Memory B cell (primary cell): ENCODE measurements around the gene ENTREP3.
"Not testable (repeated sequence)": the region's sequence is repeated elsewhere in the genome, so short reads cannot be mapped to it uniquely, and the experiment has no call there.

Experiments
- ATAC-seq: fragments of 150-1000 bp; cut with Tn5 transposase; 2 replicates; pipeline ENCODE4 v1.10.0; 2021; ENCODE audit warnings: low read depth, mild to moderate bottlenecking, moderate library complexity
- DNase-seq, 2 donors: peaks; one replicate each; pipeline ENCODE4 v3.0.0; 2022; ENCODE audit warnings: low spot score in 2 of 2
- H3K27ac Mint-ChIP-seq: one replicate; pipeline ENCODE4 v1.8.0; 2022; ENCODE audit warnings: mild to moderate bottlenecking, moderate library complexity, mixed read lengths
- H3K27me3 Mint-ChIP-seq: one replicate; pipeline ENCODE4 v1.8.0; 2022; ENCODE audit warnings: mixed read lengths
- H3K36me3 Mint-ChIP-seq: one replicate; pipeline ENCODE4 v1.8.0; 2022; ENCODE audit warnings: mild to moderate bottlenecking, mixed read lengths
- H3K4me1 Mint-ChIP-seq: one replicate; pipeline ENCODE4 v1.8.0; 2022; ENCODE audit warnings: mixed read lengths
- H3K4me3 Mint-ChIP-seq: one replicate; pipeline ENCODE4 v1.8.0; 2022; ENCODE audit warnings: mild to moderate bottlenecking, moderate library complexity, mixed read lengths
- H3K9me3 Mint-ChIP-seq: one replicate; pipeline ENCODE4 v1.8.0; 2022; ENCODE audit warnings: mixed read lengths

Gene ENTREP3, protein sequence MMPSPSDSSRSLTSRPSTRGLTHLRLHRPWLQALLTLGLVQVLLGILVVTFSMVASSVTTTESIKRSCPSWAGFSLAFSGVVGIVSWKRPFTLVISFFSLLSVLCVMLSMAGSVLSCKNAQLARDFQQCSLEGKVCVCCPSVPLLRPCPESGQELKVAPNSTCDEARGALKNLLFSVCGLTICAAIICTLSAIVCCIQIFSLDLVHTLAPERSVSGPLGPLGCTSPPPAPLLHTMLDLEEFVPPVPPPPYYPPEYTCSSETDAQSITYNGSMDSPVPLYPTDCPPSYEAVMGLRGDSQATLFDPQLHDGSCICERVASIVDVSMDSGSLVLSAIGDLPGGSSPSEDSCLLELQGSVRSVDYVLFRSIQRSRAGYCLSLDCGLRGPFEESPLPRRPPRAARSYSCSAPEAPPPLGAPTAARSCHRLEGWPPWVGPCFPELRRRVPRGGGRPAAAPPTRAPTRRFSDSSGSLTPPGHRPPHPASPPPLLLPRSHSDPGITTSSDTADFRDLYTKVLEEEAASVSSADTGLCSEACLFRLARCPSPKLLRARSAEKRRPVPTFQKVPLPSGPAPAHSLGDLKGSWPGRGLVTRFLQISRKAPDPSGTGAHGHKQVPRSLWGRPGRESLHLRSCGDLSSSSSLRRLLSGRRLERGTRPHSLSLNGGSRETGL

DNA sequence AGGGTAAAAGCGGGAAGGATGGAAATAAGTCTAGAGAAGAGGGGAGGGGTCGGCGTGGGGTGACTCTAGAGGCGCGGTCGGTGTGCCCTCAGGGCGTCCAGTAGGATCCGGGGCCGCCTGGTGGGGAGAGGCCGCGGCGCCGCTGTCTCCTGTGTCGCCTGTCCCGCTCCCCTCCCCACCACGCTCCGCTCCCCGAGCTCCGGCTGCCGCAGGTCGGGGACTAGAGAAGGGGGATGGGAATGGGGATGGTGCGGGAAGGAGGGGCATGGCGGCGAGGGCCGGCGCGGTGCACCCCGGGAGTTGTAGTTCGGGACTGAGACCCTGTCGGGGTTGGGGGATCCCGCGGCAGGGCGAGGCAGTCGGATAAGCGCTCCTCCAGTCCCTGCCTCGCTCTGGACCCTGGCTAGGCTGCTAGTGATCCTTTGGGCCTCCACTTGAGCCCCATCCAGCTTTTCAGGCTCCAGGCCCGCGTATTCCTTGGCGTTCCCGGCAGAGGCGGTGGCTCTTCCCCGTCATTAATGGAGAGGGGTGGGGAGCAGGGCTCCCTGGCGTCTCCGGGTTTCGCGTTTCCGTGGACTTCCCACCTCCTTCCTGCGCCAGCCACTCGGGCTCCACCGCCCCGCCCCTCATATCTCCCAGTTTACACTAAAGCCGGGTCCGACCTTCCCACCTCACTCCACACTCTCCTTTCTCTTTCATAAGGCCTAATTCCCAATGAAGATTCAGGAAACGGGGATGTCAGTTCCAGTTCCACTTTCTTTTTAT, at the start of gene ENTREP3:
Gene ENTREP3 (minus strand): TSS at position 241 of the 765 bp plus-strand sequence. CDS start 606 bp downstream, outside the sequence.
- peak; percentile 63 for ATAC-seq
- H3K4me1 Mint-ChIP-seq = peaks cover 35% of the 10 kb centered on the region
- no peaks in the 10 kb centered on the region for H3K9me3 Mint-ChIP-seq
- no peaks in the 10 kb centered on the region for H3K27me3 Mint-ChIP-seq
- peak; percentile 54 to 62 for DNase-seq
- peak within 1 kb of the TSS; percentile 90 for H3K4me3 Mint-ChIP-seq
- H3K36me3 Mint-ChIP-seq = peaks cover 14% of the 10 kb centered on the region
- peak within 1 kb of the TSS; percentile 81 for H3K27ac Mint-ChIP-seq

DNA sequence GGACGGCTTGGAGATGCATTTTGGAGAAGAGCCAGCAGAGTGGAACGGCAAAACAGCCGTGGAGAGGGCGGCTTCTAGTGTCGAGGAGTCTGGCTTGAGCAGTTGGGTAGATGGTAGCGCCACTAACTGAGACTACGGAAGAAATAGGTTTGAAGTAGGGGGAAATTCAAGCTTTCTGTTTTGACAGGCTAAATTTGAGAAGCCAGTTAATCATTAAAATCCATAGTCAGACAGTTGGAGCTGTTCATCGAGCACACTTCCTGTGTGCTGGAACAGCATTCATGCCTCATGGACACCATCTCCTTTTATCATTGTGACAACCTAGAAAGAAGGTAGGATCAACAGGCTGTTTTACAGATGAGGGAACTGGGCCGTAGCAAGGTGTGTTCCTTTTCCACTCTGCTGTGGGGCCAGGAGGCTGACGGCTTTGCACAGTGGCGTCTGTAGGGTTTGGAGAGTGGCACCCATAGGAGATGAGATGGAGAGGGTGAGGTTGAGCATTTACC, 49.3 kb upstream of the ENTREP3 start:
- H3K36me3 Mint-ChIP-seq = no peaks in the 10 kb centered on the region
- no peak overlapping the region for H3K4me3 Mint-ChIP-seq
- H3K27ac Mint-ChIP-seq = no peak overlapping the region
- H3K9me3 Mint-ChIP-seq = no peaks in the 10 kb centered on the region
- no peak for ATAC-seq
- H3K4me1 Mint-ChIP-seq = peaks cover 3% of the 10 kb centered on the region
- DNase-seq = no peak
- no peaks in the 10 kb centered on the region for H3K27me3 Mint-ChIP-seq

DNA sequence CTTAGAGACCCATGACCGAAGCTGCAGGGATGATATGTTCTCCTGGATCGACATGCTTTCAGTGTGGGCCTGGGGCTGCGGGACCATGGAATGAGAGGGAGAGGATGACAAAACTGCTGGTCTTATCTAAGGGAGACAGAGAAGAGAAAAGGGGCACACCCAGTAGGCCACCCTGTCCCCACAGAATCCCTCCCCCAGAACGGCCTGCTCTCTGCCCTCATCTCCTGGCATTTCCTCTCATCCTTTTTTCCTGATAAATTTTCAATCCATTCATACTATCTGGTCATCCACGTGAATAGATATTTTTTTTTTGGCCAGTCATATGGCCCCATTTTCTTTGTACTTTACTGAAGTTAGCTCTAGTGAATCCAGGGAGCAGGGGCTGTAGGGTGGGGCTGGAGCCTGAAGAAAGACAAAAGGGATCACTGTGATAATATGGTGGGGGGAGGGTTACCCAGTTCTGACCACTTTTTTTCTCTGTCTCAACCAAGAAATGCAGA, 46.1 kb upstream of the ENTREP3 start, which contains the start of gene PKLR:
Gene PKLR (minus strand): TSS at position 97 of the 500 bp plus-strand sequence. CDS start 43 bp downstream, at position 54.
- ATAC-seq (no peak), DNase-seq (no peak)
- H3K4me1 Mint-ChIP-seq = peaks cover 3% of the 10 kb centered on the region
- no peak within 1 kb of the TSS for H3K27ac Mint-ChIP-seq
- no peak within 1 kb of the TSS for H3K4me3 Mint-ChIP-seq
- no peaks in the 10 kb centered on the region for H3K9me3 Mint-ChIP-seq
- peaks cover 12% of the 10 kb centered on the region for H3K27me3 Mint-ChIP-seq
- H3K36me3 Mint-ChIP-seq = peaks cover 2% of the 10 kb centered on the region

DNA sequence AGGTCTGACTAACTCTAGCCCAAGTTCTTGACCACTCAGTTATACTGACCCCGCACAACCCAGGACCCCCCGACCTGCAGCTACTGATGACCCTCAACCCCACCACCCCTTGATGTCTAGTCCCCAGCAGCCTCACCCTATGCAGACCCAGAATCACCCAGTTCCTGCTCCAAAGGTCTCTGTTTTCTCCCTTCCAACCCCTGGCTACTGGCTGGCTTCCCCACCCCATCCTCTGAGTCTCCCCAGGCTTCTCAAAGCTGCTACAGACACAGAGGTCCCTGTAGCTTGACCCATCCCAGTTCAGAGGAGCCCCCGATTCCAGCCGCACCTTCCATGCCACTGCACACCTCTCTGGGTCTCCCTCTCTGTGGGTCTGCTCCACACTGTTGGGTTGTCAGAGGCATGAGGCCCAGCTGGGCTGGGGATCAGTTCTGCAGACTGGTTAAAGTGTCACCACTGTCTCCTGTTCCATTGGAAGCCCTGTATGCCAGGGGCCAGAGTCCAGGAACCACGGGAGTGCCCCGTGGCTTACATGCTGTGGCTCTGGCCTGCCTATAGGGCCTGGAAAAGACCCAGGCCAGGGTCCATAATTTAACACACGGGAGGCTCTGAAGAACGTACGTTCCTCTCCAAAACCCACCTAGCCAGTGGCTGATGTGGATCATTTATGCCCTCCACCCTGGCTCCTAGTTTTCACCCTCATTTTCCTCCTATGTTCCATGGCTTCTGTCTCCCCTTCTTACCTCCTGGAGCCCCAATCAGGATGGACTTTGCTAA, 45.5 kb upstream of the ENTREP3 start:
- Mint-ChIP-seq H3K27ac (no peak overlapping the region), H3K9me3 (no peaks in the 10 kb centered on the region), H3K36me3 (peaks cover 2% of the 10 kb centered on the region), H3K4me3 (no peak overlapping the region), H3K4me1 (peaks cover 3% of the 10 kb centered on the region), H3K27me3 (peaks cover 15% of the 10 kb centered on the region)
- ATAC-seq (no peak), DNase-seq (no peak)

DNA sequence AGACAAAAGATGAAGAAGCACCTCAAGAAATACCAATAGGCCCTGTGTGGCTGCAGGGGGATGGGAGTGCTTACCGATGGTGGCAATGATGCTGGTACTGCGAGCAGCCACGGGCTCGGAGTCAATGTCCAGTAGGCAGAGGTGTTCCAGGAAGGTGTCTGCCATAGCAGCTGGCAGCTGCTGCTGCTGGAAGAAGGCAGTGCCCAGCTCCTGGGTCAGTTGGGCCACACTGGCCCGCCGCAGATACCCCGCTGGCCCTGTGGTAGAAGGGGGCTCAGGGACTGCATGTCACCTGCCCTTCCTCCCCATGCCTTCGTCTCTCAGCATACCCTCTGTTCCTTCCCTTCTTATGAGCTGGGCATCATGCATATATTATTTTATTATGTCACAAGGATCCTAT, 44.7 kb upstream of the ENTREP3 start:
- Mint-ChIP-seq H3K4me1 (peaks cover 3% of the 10 kb centered on the region), H3K36me3 (peaks cover 2% of the 10 kb centered on the region), H3K9me3 (no peaks in the 10 kb centered on the region), H3K27me3 (peaks cover 18% of the 10 kb centered on the region), H3K4me3 (no peak overlapping the region), H3K27ac (no peak overlapping the region)
- no peak for DNase-seq
- no peak for ATAC-seq

DNA sequence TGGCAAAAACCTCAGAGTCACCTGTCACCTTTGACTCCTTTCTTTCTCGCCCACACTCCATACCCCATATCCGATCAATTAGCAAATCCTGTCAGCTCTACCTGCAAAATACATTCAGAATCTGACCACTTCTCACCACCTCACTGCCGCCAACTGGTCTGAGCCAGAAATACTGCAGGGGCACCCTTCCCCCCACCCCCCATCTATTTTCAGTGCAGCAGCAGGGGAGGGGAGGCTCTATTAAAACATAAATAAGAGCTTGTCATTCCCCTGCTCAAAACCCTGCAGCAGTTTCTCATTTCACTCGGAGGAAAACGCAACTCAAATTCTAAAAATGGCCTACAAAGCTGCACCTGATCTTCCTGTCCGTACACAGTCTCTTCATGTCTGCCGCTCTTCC, 42.1 kb upstream of the ENTREP3 start:
- no peak overlapping the region for H3K4me3 Mint-ChIP-seq
- no peak for ATAC-seq
- no peak overlapping the region for H3K27ac Mint-ChIP-seq
- H3K9me3 Mint-ChIP-seq = no peaks in the 10 kb centered on the region
- H3K36me3 Mint-ChIP-seq = peaks cover 2% of the 10 kb centered on the region
- H3K27me3 Mint-ChIP-seq = peaks cover 24% of the 10 kb centered on the region
- no peak for DNase-seq
- peaks cover 6% of the 10 kb centered on the region for H3K4me1 Mint-ChIP-seq

DNA sequence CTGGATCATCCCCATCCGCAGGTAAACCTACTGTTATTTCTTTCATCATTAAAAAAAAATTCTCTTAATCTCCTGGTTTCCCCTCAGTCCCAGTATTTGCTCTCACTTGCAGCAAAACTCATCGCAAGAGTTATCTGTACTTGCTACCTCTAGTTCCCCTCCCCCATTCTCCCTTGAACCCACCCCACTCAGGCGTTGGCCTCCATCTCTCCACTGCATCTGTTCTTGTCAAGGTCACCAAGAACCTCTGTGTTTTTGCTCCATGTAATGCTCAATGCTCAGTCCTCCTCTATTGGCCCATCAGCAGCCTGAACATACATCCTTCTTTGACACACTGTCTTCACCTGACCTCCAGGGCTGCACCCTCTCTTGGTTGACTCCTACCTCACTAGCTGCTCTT, 41.4 kb upstream of the ENTREP3 start:
- Mint-ChIP-seq H3K4me3 (no peak overlapping the region), H3K4me1 (peaks cover 6% of the 10 kb centered on the region), H3K36me3 (peaks cover 2% of the 10 kb centered on the region), H3K9me3 (no peaks in the 10 kb centered on the region), H3K27ac (no peak overlapping the region), H3K27me3 (peaks cover 24% of the 10 kb centered on the region)
- no peak for DNase-seq
- no peak for ATAC-seq

DNA sequence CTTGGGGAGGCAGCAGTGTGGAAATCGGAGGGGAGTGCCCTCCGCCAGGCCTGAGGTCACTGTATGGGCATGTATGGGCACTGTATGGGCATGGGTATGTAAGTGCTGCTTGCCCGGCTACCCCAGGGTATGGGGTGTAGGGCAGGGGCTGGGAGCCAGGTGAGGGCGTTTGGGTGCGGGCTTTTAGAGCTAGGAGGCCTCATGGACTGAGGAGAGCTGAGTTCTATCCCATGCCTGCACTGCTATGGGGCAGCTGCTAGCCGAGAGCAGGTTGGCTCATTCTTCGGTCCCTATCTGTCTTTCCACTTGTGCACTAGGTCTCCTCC, 40.6 kb upstream of the ENTREP3 start:
- Mint-ChIP-seq H3K27me3 (peaks cover 24% of the 10 kb centered on the region), H3K4me1 (peaks cover 6% of the 10 kb centered on the region), H3K27ac (no peak overlapping the region), H3K36me3 (peaks cover 2% of the 10 kb centered on the region), H3K4me3 (no peak overlapping the region), H3K9me3 (no peaks in the 10 kb centered on the region)
- no peak for ATAC-seq
- no peak for DNase-seq

DNA sequence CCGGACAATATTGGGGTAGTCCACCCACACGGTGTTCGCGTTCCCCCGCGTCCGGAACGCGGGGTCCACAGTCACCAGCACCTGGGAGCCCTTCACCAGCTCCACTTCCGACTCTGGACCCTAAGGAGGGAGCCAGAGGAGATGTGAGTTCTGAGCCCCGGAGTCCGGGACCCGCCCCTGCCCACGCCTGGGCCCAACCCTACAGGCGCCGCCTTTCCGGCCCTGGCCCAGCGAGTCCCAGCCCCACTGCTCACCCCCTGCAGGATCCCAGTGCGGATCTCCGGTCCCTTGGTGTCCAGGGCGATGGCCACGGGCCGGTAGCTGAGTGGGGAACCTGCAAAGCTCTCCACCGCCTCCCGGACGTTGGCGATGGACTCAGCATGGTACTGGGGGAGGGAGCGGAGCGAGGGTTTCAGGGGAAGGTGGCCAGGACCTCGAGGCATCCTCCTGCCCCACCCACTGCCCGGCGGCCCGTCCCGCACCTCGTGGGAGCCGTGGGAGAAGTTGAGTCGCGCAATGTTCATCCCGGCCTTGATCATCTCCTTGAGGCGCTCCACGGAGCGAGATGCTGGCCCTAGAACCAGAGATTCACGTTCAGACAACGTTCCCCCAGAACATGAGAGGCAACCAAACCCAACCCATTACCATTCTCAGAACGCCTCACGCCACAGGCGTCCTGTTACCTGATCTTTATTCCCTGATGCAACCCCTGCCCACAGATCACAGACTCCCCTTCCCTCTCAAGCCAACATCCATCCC, 40.1 kb upstream of the ENTREP3 start:
- peaks cover 26% of the 10 kb centered on the region for H3K27me3 Mint-ChIP-seq
- peaks cover 2% of the 10 kb centered on the region for H3K36me3 Mint-ChIP-seq
- H3K9me3 Mint-ChIP-seq = no peaks in the 10 kb centered on the region
- ATAC-seq = no peak
- no peak overlapping the region for H3K4me3 Mint-ChIP-seq
- H3K4me1 Mint-ChIP-seq = peaks cover 6% of the 10 kb centered on the region
- DNase-seq = no peak
- no peak overlapping the region for H3K27ac Mint-ChIP-seq

DNA sequence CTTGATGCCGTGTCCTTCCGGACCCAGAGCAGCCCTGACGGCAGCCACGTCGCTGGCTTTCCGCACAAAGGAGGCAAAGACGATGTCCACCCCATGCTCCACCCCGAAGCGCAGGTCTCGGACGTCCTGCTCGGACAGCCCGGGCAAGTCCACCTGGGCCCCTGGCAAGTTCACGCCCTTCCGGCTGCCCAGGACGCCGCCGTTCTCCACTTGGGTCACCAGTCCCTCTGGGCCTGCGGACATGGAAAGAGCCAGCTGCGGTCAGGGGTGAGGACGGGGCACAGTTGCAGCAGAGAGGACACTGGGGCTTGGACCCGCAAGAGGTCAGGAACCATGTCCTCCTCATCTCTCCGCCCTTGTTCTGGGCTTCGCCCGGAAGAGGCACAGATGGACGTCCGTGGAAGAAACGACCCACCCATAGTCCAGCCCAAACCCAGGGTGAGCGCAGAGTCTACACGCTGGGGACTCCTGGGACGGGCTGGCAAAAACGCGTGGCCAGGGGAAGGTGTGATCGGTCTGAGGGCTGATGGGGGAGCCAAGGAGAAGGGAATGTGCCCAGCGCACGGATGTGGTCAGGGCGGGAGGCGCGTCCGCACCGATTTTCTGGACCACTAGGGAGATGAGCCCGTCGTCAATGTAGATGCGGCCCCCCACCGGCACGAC, 39.4 kb upstream of the ENTREP3 start:
- DNase-seq (no peak), ATAC-seq (no peak)
- H3K27ac Mint-ChIP-seq = no peak overlapping the region
- no peak overlapping the region for H3K4me3 Mint-ChIP-seq
- H3K27me3 Mint-ChIP-seq = peaks cover 28% of the 10 kb centered on the region
- H3K4me1 Mint-ChIP-seq = peaks cover 6% of the 10 kb centered on the region
- H3K36me3 Mint-ChIP-seq = peaks cover 2% of the 10 kb centered on the region
- H3K9me3 Mint-ChIP-seq = no peaks in the 10 kb centered on the region

DNA sequence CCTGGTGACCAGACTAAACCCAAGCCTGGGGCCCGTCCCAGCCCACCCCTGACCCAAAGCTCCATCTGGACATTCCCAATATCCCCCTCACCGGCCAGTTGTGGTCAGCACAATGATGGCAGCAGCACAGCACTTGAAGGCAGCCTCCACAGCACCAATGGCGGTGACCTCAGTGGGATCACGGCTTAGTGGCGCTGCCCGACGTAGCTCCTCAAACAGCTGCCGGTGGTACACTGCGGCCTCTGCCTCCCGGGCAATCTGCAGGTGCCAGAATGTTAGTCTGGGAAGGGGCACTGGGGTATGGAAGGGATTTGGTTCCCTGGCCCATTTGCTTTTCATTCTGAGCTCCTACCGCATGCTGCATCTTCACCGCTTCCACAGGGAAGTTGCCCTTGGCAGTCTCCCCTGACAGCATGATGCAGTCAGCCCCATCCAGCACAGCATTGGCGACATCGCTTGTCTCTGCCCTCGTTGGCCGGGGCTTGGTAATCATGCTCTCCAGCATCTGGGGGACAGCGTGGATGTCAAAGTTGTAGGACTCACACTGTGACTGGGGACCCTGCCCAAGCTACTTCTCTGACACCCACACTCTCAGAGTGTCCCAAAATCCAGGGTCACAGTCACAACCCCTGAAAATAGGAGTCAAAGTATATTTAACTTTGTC, 37.9 kb upstream of the ENTREP3 start:
- peaks cover 26% of the 10 kb centered on the region for H3K27me3 Mint-ChIP-seq
- peaks cover 6% of the 10 kb centered on the region for H3K4me1 Mint-ChIP-seq
- peaks cover 2% of the 10 kb centered on the region for H3K36me3 Mint-ChIP-seq
- no peak overlapping the region for H3K4me3 Mint-ChIP-seq
- DNase-seq = no peak
- ATAC-seq = no peak
- no peaks in the 10 kb centered on the region for H3K9me3 Mint-ChIP-seq
- no peak overlapping the region for H3K27ac Mint-ChIP-seq

DNA sequence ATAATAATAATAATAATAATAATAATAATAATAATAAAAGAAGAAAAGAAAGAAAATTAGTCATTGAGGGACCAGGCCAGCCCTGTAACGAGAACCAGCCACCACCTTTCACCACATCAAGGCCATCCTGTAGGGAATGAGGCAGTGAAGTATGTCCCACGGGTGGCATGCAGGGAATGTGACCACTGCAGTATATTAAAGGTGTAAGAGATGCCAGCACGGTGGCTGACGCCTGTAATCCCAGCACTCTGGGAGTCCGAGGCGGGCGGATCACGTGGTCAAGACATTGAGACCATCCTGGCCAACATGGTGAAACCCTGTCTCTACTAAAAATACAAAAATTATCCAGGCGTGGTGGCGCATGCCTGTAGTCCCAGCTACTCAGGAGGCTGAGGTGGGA, 35.7 kb upstream of the ENTREP3 start:
- not testable (repeated sequence) for H3K9me3 Mint-ChIP-seq, H3K4me1 Mint-ChIP-seq, H3K27ac Mint-ChIP-seq, ATAC-seq, H3K4me3 Mint-ChIP-seq, H3K36me3 Mint-ChIP-seq, DNase-seq
- peaks cover 14% of the 10 kb centered on the region for H3K27me3 Mint-ChIP-seq
